ENCODE results near the gene HEG1. TPM values are rescaled to one million over a fixed set of nuclear protein-coding genes. Genes with fewer than 3 reads are reported as not detected.

The HEG1 gene
- total and polyA plus RNA-seq, 2 of the 8 experiments (the other 6 are each of a cell fraction or from before 2014, with no cell fraction given) = 5.3 to 9.7 TPM

DNA sequence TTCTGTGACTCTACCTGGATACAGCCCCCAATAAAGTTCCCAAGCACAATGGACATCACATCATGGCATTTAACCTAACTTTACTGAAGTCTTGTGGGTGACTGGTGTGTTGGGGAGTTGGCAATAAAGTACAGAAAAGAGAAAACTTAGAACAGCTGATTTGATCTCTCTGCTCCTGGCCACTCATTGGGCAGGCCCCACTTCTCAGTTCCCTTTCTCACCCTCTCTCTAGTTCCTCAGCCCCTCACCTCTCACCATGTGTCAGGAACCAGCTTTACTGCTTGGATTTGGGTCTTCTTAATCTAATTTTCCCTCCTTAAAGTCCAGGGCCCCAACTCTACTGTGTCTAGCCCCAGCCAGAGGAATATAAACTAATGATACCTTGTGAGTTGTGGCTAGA, 120.5 kb downstream of the HEG1 start:
- no peaks in the 10 kb centered on the region for H3K9me3 ChIP-seq (ENCODE audit: insufficient read depth in 2 of 2, low read depth in 1 of 2, low read length in 1 of 2)
- no peak overlapping the region for H3K4me3 ChIP-seq (ENCODE audit: extremely low read depth in 1 of 4, insufficient read depth in 2 of 4, low read depth in 3 of 4, low read length in 4 of 4)
- H2BK12ac ChIP-seq (ENCODE audit: low read depth, low read length) = no peak overlapping the region
- CTCF ChIA-PET (ENCODE audit: partially characterized antibody) = interaction anchor here (0.6 to 13.8 kb wide), 7 partner anchors 11 to 594 kb away, joined by 3 to 126 read pairs (median 3); no protein-coding TSS in a partner anchor
- POLR2A ChIA-PET (ENCODE audit: partially characterized antibody) = no interaction called here
- H3K27ac ChIP-seq (ENCODE audit: low read depth, low read length) = no peak overlapping the region
- no peaks in the 10 kb centered on the region for H3K79me1 ChIP-seq (ENCODE audit: low read depth, low read length)
- no peak overlapping the region for H2AFZ ChIP-seq (ENCODE audit: low read length)
- no peak overlapping the region for H2BK15ac ChIP-seq (ENCODE audit: low read length)
- H4K8ac ChIP-seq (ENCODE audit: extremely low read depth, insufficient read depth, low read length) = no peak overlapping the region
- H2AK5ac ChIP-seq (ENCODE audit: low read depth, low read length) = no peak overlapping the region
- H3K79me2 ChIP-seq (ENCODE audit: control insufficient read depth in 1 of 2, insufficient read depth in 2 of 2, low read length in 2 of 2) = no peaks in the 10 kb centered on the region
- H3K56ac ChIP-seq (replicated peaks; ENCODE audit: insufficient read length, low read depth, low read length) = no peak overlapping the region
- H2BK20ac ChIP-seq (ENCODE audit: low read length) = no peak overlapping the region
- H3K14ac ChIP-seq (ENCODE audit: insufficient read length) = no peak overlapping the region
- H4K5ac ChIP-seq (ENCODE audit: insufficient read length, low read depth, low read length) = no peak overlapping the region
- H3K23me2 ChIP-seq (ENCODE audit: low read depth, low read length) = no peaks in the 10 kb centered on the region
- H3K9ac ChIP-seq (replicated peaks in 1 of 4; ENCODE audit: extremely low read depth in 1 of 4, low read depth in 3 of 4, low read length in 3 of 4) = no peak overlapping the region
- H2BK5ac ChIP-seq (ENCODE audit: low read depth, low read length) = no peak overlapping the region
- H3K4me2 ChIP-seq (ENCODE audit: insufficient read depth in 1 of 2, low read depth in 2 of 2, low read length in 2 of 2) = no peak overlapping the region
- H3K4me1 ChIP-seq (replicated peaks in 1 of 4; ENCODE audit: control insufficient read depth in 3 of 4, insufficient read depth in 4 of 4, low read length in 3 of 4) = no peaks in the 10 kb centered on the region
- H2BK120ac ChIP-seq (replicated peaks; ENCODE audit: low read depth, low read length) = no peak overlapping the region
- FAIRE-seq = no peak
- H4K20me1 ChIP-seq (replicated peaks in 1 of 2; ENCODE audit: control insufficient read depth in 1 of 2, insufficient read depth in 2 of 2, low read length in 2 of 2) = no peaks in the 10 kb centered on the region
- no peaks in the 10 kb centered on the region for H3K36me3 ChIP-seq (ENCODE audit: control insufficient read depth in 2 of 4, insufficient read depth in 4 of 4, low read length in 3 of 4)
- H4K91ac ChIP-seq (replicated peaks; ENCODE audit: insufficient read length, low read length) = no peak overlapping the region
- H3K27me3 ChIP-seq (replicated peaks in 1 of 4; ENCODE audit: control insufficient read depth in 3 of 4, extremely low read depth in 1 of 4, insufficient read depth in 3 of 4, low read length in 3 of 4) = no peaks in the 10 kb centered on the region
- no peak overlapping the region for H3K18ac ChIP-seq (ENCODE audit: extremely low read depth, low read length)
- DNase-seq (ENCODE audit: low read depth in 1 of 2, low spot score in 2 of 2) = no peak
- H3K4ac ChIP-seq (replicated peaks; ENCODE audit: insufficient read length, low read depth, low read length) = no peak overlapping the region
- no peak overlapping the region for H3K23ac ChIP-seq (ENCODE audit: insufficient read length)
- TF ChIP-seq, protein P1, sequence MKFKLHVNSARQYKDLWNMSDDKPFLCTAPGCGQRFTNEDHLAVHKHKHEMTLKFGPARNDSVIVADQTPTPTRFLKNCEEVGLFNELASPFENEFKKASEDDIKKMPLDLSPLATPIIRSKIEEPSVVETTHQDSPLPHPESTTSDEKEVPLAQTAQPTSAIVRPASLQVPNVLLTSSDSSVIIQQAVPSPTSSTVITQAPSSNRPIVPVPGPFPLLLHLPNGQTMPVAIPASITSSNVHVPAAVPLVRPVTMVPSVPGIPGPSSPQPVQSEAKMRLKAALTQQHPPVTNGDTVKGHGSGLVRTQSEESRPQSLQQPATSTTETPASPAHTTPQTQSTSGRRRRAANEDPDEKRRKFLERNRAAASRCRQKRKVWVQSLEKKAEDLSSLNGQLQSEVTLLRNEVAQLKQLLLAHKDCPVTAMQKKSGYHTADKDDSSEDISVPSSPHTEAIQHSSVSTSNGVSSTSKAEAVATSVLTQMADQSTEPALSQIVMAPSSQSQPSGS (IDR thresholded peaks at IDR 0.05; ENCODE audit: low read length) = no peak
- TF ChIP-seq RXRA (IDR thresholded peaks at IDR 0.05; ENCODE audit: insufficient read depth, low read depth, low read length) = no peak
- TF ChIP-seq CEBPB (IDR thresholded peaks at IDR 0.05; ENCODE audit: low read depth, low read length) = no peak
- no peak for TF ChIP-seq RFX5 (IDR thresholded peaks at IDR 0.05; ENCODE audit: borderline replicate concordance, low read depth, low read length)
- no peak for TF ChIP-seq KDM1A (IDR thresholded peaks at IDR 0.05; ENCODE audit: borderline replicate concordance, low read length)
- TF ChIP-seq SP4 (IDR thresholded peaks at IDR 0.05; ENCODE audit: low read length) = no peak
- no peak for TF ChIP-seq SIN3A (conservative IDR thresholded peaks at IDR 0.05 in 1 of 2, IDR thresholded peaks at IDR 0.05 in 1 of 2; ENCODE audit: low read depth in 1 of 2, low read length in 2 of 2)
- TF ChIP-seq BACH1 (IDR thresholded peaks at IDR 0.05; ENCODE audit: low read length) = no peak
- TF ChIP-seq MAFK (IDR thresholded peaks at IDR 0.05; ENCODE audit: low read depth, low read length) = no peak
- no peak for TF ChIP-seq HDAC6 (IDR thresholded peaks at IDR 0.05; ENCODE audit: low read depth, low read length)
- no peak for TF ChIP-seq CHD2 (IDR thresholded peaks at IDR 0.05; ENCODE audit: low read length)
- TF ChIP-seq, protein P2, sequence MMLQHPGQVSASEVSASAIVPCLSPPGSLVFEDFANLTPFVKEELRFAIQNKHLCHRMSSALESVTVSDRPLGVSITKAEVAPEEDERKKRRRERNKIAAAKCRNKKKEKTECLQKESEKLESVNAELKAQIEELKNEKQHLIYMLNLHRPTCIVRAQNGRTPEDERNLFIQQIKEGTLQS (IDR thresholded peaks at IDR 0.05; ENCODE audit: insufficient read depth, low read depth, low read length) = no peak
- TF ChIP-seq SAP30 (IDR thresholded peaks at IDR 0.05; ENCODE audit: insufficient read depth, insufficient replicate concordance, low read length) = no peak
- TF ChIP-seq TAF7 (optimal IDR thresholded peaks at IDR 0.05; ENCODE audit: borderline replicate concordance, low read depth, low read length) = no peak

Measured in H1 (cell line).